ENCODE results near the gene PCDHGA1. TPM values are rescaled to one million over a fixed set of nuclear protein-coding genes. Genes with fewer than 3 reads are reported as not detected.
"Not testable (repeated sequence)": the region's sequence is repeated elsewhere in the genome, so short reads cannot be mapped to it uniquely, and the experiment has no call there.

PCDHGA1 gene
- polyA plus RNA-seq (2013): 0.09 TPM

DNA sequence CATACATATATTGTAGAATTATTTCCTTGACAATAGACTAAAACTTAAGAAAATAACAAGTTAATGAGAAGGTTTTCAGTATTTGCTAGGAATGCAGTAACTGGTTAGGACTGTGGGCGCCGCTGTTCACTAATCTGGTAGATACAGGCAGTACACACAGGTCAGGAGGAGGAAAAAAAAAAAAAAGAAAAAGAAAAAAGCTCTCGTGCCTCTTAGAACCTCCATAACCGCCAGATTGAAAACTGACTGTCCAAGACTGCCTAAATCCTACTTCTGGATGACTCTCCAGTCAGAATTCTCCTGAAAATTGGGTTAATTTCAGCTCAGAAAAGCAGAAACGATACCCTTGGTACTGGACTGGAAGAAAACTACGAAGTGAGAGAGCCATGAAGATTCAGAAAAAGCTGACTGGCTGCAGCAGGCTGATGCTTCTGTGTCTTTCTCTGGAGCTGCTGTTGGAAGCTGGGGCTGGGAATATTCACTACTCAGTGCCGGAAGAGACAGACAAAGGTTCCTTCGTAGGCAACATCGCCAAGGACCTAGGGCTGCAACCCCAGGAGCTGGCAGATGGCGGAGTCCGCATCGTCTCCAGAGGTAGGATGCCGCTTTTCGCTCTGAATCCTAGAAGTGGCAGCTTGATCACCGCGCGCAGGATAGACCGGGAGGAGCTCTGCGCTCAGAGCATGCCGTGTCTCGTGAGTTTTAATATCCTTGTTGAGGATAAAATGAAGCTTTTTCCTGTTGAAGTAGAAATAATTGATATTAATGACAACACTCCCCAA lies at the start of gene PCDHGA1:
Gene PCDHGA1 (plus strand): TSS at position 216 of the 782 bp plus-strand sequence.
- H3K9me3 ChIP-seq (ENCODE audit: control extremely low read depth in 1 of 5, control insufficient read depth in 4 of 5, insufficient read depth in 2 of 5, low read depth in 1 of 5, low read length in 4 of 5): peaks cover 12 to 70% (median 44%) of the 10 kb centered on the region in 5 experiments
- H3K27me3 ChIP-seq (replicated peaks in 2 of 5; ENCODE audit: control insufficient read depth in 4 of 5, insufficient read depth in 5 of 5, low read length in 4 of 5): peaks cover 15 to 67% (median 24%) of the 10 kb centered on the region in 5 experiments
- WGBS (ENCODE audit: insufficient coverage): 27% methylated on average over 12 of the region's 21 CpGs
- CTCF ChIA-PET: interaction anchor here (0.7 to 1.5 kb wide), 4 partner anchors 8 to 21 kb away, joined by 4 to 9 read pairs (median 4); partner anchors contain the start of genes PCDHGA2 and TAF7
- H3K27ac ChIP-seq (ENCODE audit: insufficient read depth in 1 of 2, low read depth in 1 of 2, low read length in 2 of 2, poor library complexity in 1 of 2, severe bottlenecking in 2 of 2): no peak within 1 kb of the TSS
- no peaks in the 10 kb centered on the region for H3K4me1 ChIP-seq (ENCODE audit: control extremely low read depth in 1 of 4, control insufficient read depth in 4 of 4, insufficient read depth in 4 of 4, low read length in 3 of 4)
- peak in 2 of 3 donors; percentile 60 to 68 for DNase-seq
- POLR2A ChIA-PET: no interaction called here
- H3K4me3 ChIP-seq (ENCODE audit: control insufficient read depth in 1 of 7, extremely low read depth in 1 of 7, insufficient read depth in 4 of 7, low read depth in 2 of 7, low read length in 6 of 7): peak within 1 kb of the TSS in 1 of 7 experiments; percentile 27
- H3K36me3 ChIP-seq (ENCODE audit: control insufficient read depth in 4 of 4, insufficient read depth in 4 of 4, low read length in 3 of 4): no peaks in the 10 kb centered on the region

DNA sequence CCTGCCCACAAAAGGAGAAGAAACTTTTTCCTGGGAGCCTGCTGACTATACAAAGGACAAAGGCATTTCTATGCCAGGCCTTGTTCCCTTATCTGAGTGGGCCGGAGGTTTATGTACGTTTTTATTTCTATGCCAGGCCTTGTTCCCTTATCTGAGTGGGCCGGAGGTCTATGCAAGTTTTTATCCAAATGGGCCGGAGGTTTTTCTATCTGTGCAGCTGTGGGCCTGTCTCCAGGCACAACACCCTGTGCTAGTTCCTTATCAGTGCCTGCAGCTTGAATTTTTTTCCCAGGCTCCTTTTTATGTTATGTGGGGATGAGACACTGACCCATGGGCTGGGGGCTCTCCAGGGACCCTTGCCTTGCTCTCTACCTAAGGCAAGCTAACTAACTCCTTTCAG lies 31.9 kb upstream of the PCDHGA1 start:
- H3K27ac ChIP-seq (ENCODE audit: insufficient read depth in 1 of 2, low read depth in 1 of 2, low read length in 2 of 2, poor library complexity in 1 of 2, severe bottlenecking in 2 of 2): no peak overlapping the region
- no peak for DNase-seq
- ChIA-PET CTCF (interaction anchor here (0.7 kb wide), 1 partner anchor 100 kb away, joined by 3 read pairs; no protein-coding TSS in a partner anchor), POLR2A (no interaction called here)
- no peak overlapping the region for H3K4me3 ChIP-seq (ENCODE audit: control insufficient read depth in 1 of 7, extremely low read depth in 1 of 7, insufficient read depth in 4 of 7, low read depth in 2 of 7, low read length in 6 of 7)
- peaks cover 12 to 86% (median 45%) of the 10 kb centered on the region in 5 experiments for H3K9me3 ChIP-seq (ENCODE audit: control extremely low read depth in 1 of 5, control insufficient read depth in 4 of 5, insufficient read depth in 2 of 5, low read depth in 1 of 5, low read length in 4 of 5)
- no peaks in the 10 kb centered on the region for H3K27me3 ChIP-seq (replicated peaks in 2 of 5; ENCODE audit: control insufficient read depth in 4 of 5, insufficient read depth in 5 of 5, low read length in 4 of 5)
- no peaks in the 10 kb centered on the region for H3K4me1 ChIP-seq (ENCODE audit: control extremely low read depth in 1 of 4, control insufficient read depth in 4 of 4, insufficient read depth in 4 of 4, low read length in 3 of 4)
- H3K36me3 ChIP-seq (ENCODE audit: control insufficient read depth in 4 of 4, insufficient read depth in 4 of 4, low read length in 3 of 4): peaks cover 0 to 3% (median 0%) of the 10 kb centered on the region in 4 experiments
- WGBS (ENCODE audit: insufficient coverage): 90% methylated on average over 4 of the region's 4 CpGs

DNA sequence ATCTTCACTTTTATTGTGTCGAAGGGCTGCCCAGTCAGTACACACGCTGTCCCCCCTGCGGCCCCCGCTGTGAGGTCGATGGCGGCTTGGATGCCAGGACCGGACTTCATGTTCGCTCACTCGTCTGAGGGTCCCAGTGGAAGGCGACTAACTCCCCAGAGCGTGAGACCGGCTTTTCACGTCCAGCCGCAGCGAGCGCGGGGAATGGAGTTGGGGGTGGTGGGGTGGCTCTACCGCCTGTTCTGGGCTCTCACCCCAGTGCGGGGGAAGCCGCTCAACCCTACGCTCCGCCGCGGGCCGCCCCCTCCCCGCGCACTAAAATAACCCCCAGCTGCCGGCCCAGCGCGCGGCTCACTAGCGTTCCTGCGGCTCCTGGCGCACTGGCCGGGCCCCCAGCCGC lies 26.6 kb upstream of the PCDHGA1 start, which contains the start of gene SLC25A2:
Gene SLC25A2 (minus strand): TSS at position 294 of the 400 bp plus-strand sequence. CDS start 184 bp downstream, at position 110.
- ChIA-PET POLR2A (no interaction called here), CTCF (no interaction called here)
- Histone ChIP-seq H3K4me1 (ENCODE audit: control extremely low read depth in 1 of 4, control insufficient read depth in 4 of 4, insufficient read depth in 4 of 4, low read length in 3 of 4) (no peaks in the 10 kb centered on the region), H3K27me3 (replicated peaks in 2 of 5; ENCODE audit: control insufficient read depth in 4 of 5, insufficient read depth in 5 of 5, low read length in 4 of 5) (no peaks in the 10 kb centered on the region), H3K36me3 (ENCODE audit: control insufficient read depth in 4 of 4, insufficient read depth in 4 of 4, low read length in 3 of 4) (peaks cover 0 to 2% (median 0%) of the 10 kb centered on the region in 4 experiments), H3K9me3 (ENCODE audit: control extremely low read depth in 1 of 5, control insufficient read depth in 4 of 5, insufficient read depth in 2 of 5, low read depth in 1 of 5, low read length in 4 of 5) (peaks cover 10 to 81% (median 58%) of the 10 kb centered on the region in 5 experiments), H3K27ac (ENCODE audit: insufficient read depth in 1 of 2, low read depth in 1 of 2, low read length in 2 of 2, poor library complexity in 1 of 2, severe bottlenecking in 2 of 2) (no peak within 1 kb of the TSS), H3K4me3 (ENCODE audit: control insufficient read depth in 1 of 7, extremely low read depth in 1 of 7, insufficient read depth in 4 of 7, low read depth in 2 of 7, low read length in 6 of 7) (no peak within 1 kb of the TSS)
- no peak for DNase-seq
- WGBS (ENCODE audit: insufficient coverage): 68% methylated on average over 27 of the region's 36 CpGs

DNA sequence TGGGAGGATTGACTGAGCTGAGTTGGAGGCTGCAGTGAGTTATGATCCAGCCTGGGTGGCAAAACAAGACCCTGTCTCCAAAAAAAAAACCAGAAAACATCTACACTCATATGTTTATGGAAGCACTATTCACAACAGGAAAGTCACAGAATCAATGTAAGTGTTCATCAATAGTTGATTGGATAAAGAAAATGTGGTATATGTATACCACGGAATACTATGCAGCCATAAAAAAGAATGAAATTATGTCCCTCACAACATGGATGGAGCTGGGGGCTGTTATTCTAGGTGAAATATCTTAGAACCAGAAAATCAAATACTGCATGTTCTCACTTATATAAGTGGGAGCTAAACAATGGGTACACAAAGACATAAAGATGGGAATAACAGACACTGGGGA lies 23.7 kb upstream of the PCDHGA1 start:
- no peaks in the 10 kb centered on the region for H3K27me3 ChIP-seq (replicated peaks in 2 of 5; ENCODE audit: control insufficient read depth in 4 of 5, insufficient read depth in 5 of 5, low read length in 4 of 5)
- H3K27ac ChIP-seq (ENCODE audit: insufficient read depth in 1 of 2, low read depth in 1 of 2, low read length in 2 of 2, poor library complexity in 1 of 2, severe bottlenecking in 2 of 2): no peak overlapping the region
- H3K9me3 ChIP-seq (ENCODE audit: control extremely low read depth in 1 of 5, control insufficient read depth in 4 of 5, insufficient read depth in 2 of 5, low read depth in 1 of 5, low read length in 4 of 5): peaks cover 5 to 69% (median 59%) of the 10 kb centered on the region in 5 experiments
- peak overlapping the region in 1 of 7 experiments; percentile 6 for H3K4me3 ChIP-seq (ENCODE audit: control insufficient read depth in 1 of 7, extremely low read depth in 1 of 7, insufficient read depth in 4 of 7, low read depth in 2 of 7, low read length in 6 of 7)
- WGBS (ENCODE audit: insufficient coverage): no CpG with 5 or more reads among the region's 1 CpG
- H3K36me3 ChIP-seq (ENCODE audit: control insufficient read depth in 4 of 4, insufficient read depth in 4 of 4, low read length in 3 of 4): peaks cover 0 to 2% (median under 1%) of the 10 kb centered on the region in 4 experiments
- H3K4me1 ChIP-seq (ENCODE audit: control extremely low read depth in 1 of 4, control insufficient read depth in 4 of 4, insufficient read depth in 4 of 4, low read length in 3 of 4): no peaks in the 10 kb centered on the region
- CTCF ChIA-PET: no interaction called here
- DNase-seq: no peak
- POLR2A ChIA-PET: no interaction called here

DNA sequence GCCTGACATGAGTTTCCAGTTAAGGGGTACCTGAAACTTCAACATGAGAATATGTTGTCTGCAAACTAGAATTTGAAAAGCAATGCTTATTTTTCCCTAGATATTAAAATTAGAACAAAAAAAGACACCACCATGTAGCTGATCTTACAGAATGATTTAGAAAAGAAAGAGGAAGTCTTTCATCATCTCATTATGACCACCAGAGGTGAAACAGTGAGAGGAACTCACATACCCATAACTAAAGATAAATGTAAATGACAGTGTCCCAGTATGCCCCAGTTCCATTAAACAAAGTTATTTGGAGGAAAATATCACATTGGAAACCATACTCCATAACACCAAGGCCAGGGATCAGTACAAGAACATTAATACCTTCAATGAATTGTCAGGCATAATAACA lies 16.6 kb upstream of the PCDHGA1 start:
- peaks cover 20 to 71% (median 49%) of the 10 kb centered on the region in 5 experiments for H3K9me3 ChIP-seq (ENCODE audit: control extremely low read depth in 1 of 5, control insufficient read depth in 4 of 5, insufficient read depth in 2 of 5, low read depth in 1 of 5, low read length in 4 of 5)

DNA sequence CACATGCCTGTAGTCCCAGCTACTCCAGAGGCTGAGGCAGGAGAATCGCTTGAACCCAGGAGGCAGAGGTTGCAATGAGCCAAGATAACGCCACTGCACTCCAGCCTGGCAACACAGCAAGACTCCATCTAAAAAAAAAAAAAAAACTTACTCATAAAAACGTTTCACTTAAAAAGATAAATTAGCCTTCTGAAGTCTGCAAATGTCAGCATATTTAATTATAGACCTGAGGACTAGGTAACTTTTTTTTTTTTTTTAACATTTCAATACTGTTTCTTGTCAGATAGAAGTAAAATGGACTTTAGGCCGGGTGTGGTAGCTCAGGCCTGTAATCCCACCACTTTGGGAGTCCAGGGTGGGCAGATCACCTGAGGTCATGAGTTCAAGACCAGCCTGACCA lies 13.4 kb upstream of the PCDHGA1 start:
- H3K36me3 ChIP-seq (ENCODE audit: control insufficient read depth in 4 of 4, insufficient read depth in 4 of 4, low read length in 3 of 4): peaks cover 11 to 41% (median 24%) of the 10 kb centered on the region in 4 experiments
- WGBS (ENCODE audit: insufficient coverage): 100% methylated on average over 2 of the region's 4 CpGs
- CTCF ChIA-PET: interaction anchor here (1.4 kb wide), 1 partner anchor 11 kb away, joined by 4 read pairs; no protein-coding TSS in a partner anchor
- DNase-seq; H3K27me3 ChIP-seq (replicated peaks in 2 of 5; ENCODE audit: control insufficient read depth in 4 of 5, insufficient read depth in 5 of 5, low read length in 4 of 5); POLR2A ChIA-PET; H3K27ac ChIP-seq (ENCODE audit: insufficient read depth in 1 of 2, low read depth in 1 of 2, low read length in 2 of 2, poor library complexity in 1 of 2, severe bottlenecking in 2 of 2); H3K4me3 ChIP-seq (ENCODE audit: control insufficient read depth in 1 of 7, extremely low read depth in 1 of 7, insufficient read depth in 4 of 7, low read depth in 2 of 7, low read length in 6 of 7); H3K4me1 ChIP-seq (ENCODE audit: control extremely low read depth in 1 of 4, control insufficient read depth in 4 of 4, insufficient read depth in 4 of 4, low read length in 3 of 4): not testable (repeated sequence)
- peaks cover 23 to 75% (median 51%) of the 10 kb centered on the region in 5 experiments for H3K9me3 ChIP-seq (ENCODE audit: control extremely low read depth in 1 of 5, control insufficient read depth in 4 of 5, insufficient read depth in 2 of 5, low read depth in 1 of 5, low read length in 4 of 5)

More for the DNA sequence above, 16.6 kb upstream of the PCDHGA1 start:
- no peak overlapping the region for H3K27ac ChIP-seq (ENCODE audit: insufficient read depth in 1 of 2, low read depth in 1 of 2, low read length in 2 of 2, poor library complexity in 1 of 2, severe bottlenecking in 2 of 2)
- peaks cover 10 to 30% (median 14%) of the 10 kb centered on the region in 4 experiments for H3K36me3 ChIP-seq (ENCODE audit: control insufficient read depth in 4 of 4, insufficient read depth in 4 of 4, low read length in 3 of 4)
- ChIA-PET POLR2A (no interaction called here), CTCF (no interaction called here)
- H3K4me1 ChIP-seq (ENCODE audit: control extremely low read depth in 1 of 4, control insufficient read depth in 4 of 4, insufficient read depth in 4 of 4, low read length in 3 of 4): no peaks in the 10 kb centered on the region
- no peaks in the 10 kb centered on the region for H3K27me3 ChIP-seq (replicated peaks in 2 of 5; ENCODE audit: control insufficient read depth in 4 of 5, insufficient read depth in 5 of 5, low read length in 4 of 5)
- no peak overlapping the region for H3K4me3 ChIP-seq (ENCODE audit: control insufficient read depth in 1 of 7, extremely low read depth in 1 of 7, insufficient read depth in 4 of 7, low read depth in 2 of 7, low read length in 6 of 7)
- DNase-seq: no peak

DNA sequence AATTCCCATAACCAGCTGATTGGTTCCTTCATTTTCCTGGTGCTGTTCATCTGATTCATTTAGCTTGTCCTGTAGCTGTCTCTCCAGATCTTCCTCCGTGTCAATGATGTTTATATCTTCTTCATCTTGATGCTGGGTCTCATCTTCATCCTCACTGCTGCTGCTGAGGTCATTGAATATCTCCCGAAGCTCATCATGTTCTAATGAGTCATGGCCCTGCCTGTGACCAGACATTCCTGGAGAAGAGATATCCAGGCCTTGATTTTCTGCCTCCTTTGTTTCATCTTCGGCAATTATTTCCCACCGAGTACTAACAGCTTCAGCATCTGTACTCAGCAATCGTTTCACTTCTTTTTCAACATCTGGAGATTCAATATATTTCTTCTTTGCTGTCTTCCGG lies 11.1 kb upstream of the PCDHGA1 start:
- no peak for DNase-seq
- peaks cover 0 to 5% (median 0%) of the 10 kb centered on the region in 4 experiments for H3K4me1 ChIP-seq (ENCODE audit: control extremely low read depth in 1 of 4, control insufficient read depth in 4 of 4, insufficient read depth in 4 of 4, low read length in 3 of 4)
- POLR2A ChIA-PET: no interaction called here

More for the DNA sequence above, 11.1 kb upstream of the PCDHGA1 start:
- Histone ChIP-seq H3K27me3 (replicated peaks in 2 of 5; ENCODE audit: control insufficient read depth in 4 of 5, insufficient read depth in 5 of 5, low read length in 4 of 5) (no peaks in the 10 kb centered on the region), H3K4me3 (ENCODE audit: control insufficient read depth in 1 of 7, extremely low read depth in 1 of 7, insufficient read depth in 4 of 7, low read depth in 2 of 7, low read length in 6 of 7) (peak overlapping the region in 1 of 7 experiments; percentile 19), H3K27ac (ENCODE audit: insufficient read depth in 1 of 2, low read depth in 1 of 2, low read length in 2 of 2, poor library complexity in 1 of 2, severe bottlenecking in 2 of 2) (no peak overlapping the region), H3K9me3 (ENCODE audit: control extremely low read depth in 1 of 5, control insufficient read depth in 4 of 5, insufficient read depth in 2 of 5, low read depth in 1 of 5, low read length in 4 of 5) (peaks cover 20 to 72% (median 45%) of the 10 kb centered on the region in 5 experiments), H3K36me3 (ENCODE audit: control insufficient read depth in 4 of 4, insufficient read depth in 4 of 4, low read length in 3 of 4) (peaks cover 11 to 38% (median 24%) of the 10 kb centered on the region in 4 experiments)
- CTCF ChIA-PET: interaction anchor here (1.2 to 3.5 kb wide), 12 partner anchors 15 to 245 kb away, joined by 3 to 12 read pairs (median 6); partner anchors contain the start of genes PCDHGA10, PCDHGA11, PCDHGA12 and PCDHGA2
- WGBS (ENCODE audit: insufficient coverage): 98% methylated on average over 6 of the region's 6 CpGs

Data from common myeloid progenitor, CD34-positive (primary cell).